PC-3 (cell line): ENCODE data around the gene TTC28. TPM values are rescaled to one million over a fixed set of nuclear protein-coding genes. Genes with fewer than 3 reads are reported as not detected.

Source experiments
- ATAC-seq: fragments of 200-7000 bp; cut with Tn5 transposase; 2 replicates; pipeline ENCODE4 v1.9.1; 2020; ENCODE audit warnings: mild to moderate bottlenecking, moderate library complexity
- BruUV-seq: library from RNA; stranded (reverse); fragments of 400-500 nt; replicated peaks from 2 replicates; lab custom pipeline; 2021; lab: Mats Ljungman, UMichigan
- CTCF ChIA-PET: fragments of 300-600 bp; sonication (Branson Sonifier 250); formaldehyde crosslinking; loops from one replicate; lab custom pipeline; 2022; ENCODE audit warnings: antibody characterized with exemption; lab: Charles Lee
- POLR2A ChIA-PET: fragments of 300-600 bp; sonication (Branson Sonifier 250); formaldehyde crosslinking; loops from one replicate; lab custom pipeline; 2022; ENCODE audit warnings: antibody characterized with exemption; ENCODE audit not compliant: unreplicated experiment; lab: Charles Lee
- DNase-seq: peaks from one replicate; pipeline ENCODE4 v3.0.0-alpha.2; 2015
- H2AFZ ChIP-seq: fragments of 300-600 bp; sonication (generic); 2 replicates; pipeline ENCODE4 v1.6.0; 2016; ENCODE audit warnings: antibody characterized with exemption, low read length
- H3F3A ChIP-seq: fragments of 300-600 bp; sonication (generic); one replicate; pipeline ENCODE4 v1.6.0; 2017; ENCODE audit warnings: antibody characterized with exemption, low read length, control low read depth, mild to moderate bottlenecking; ENCODE audit not compliant: unreplicated experiment
- H3K27ac ChIP-seq: fragments of 300-600 bp; sonication (generic); 2 replicates; pipeline ENCODE4 v1.5.1; 2016; ENCODE audit warnings: mild to moderate bottlenecking, low read length
- H3K27me3 ChIP-seq: fragments of 300-600 bp; sonication (generic); 2 replicates; pipeline ENCODE4 v1.6.1; 2016; ENCODE audit warnings: low read length, mixed read lengths
- H3K36me3 ChIP-seq: fragments of 300-600 bp; sonication (generic); 2 replicates; pipeline ENCODE4 v1.6.1; 2016; ENCODE audit warnings: low read depth, mixed run types, low read length, mixed read lengths
- H3K4me1 ChIP-seq: fragments of 300-600 bp; sonication (generic); 2 replicates; pipeline ENCODE4 v1.5.1; 2016; ENCODE audit warnings: low read length; ENCODE audit not compliant: insufficient read depth
- H3K4me2 ChIP-seq: fragments of 300-600 bp; sonication (generic); 2 replicates; pipeline ENCODE4 v1.6.0; 2016; ENCODE audit warnings: low read length
- H3K4me3 ChIP-seq: fragments of 300-600 bp; sonication (generic); 2 replicates; pipeline ENCODE4 v1.5.1; 2016; ENCODE audit warnings: mild to moderate bottlenecking, low read length, mixed read lengths
- H3K79me2 ChIP-seq: fragments of 300-600 bp; sonication (generic); 2 replicates; pipeline ENCODE4 v1.6.1; 2017; ENCODE audit warnings: low read length, mixed read lengths
- H3K9ac ChIP-seq: fragments of 300-600 bp; sonication (generic); 2 replicates; pipeline ENCODE4 v1.6.0; 2016; ENCODE audit warnings: mild to moderate bottlenecking, low read length
- H3K9me2 ChIP-seq: fragments of 300-600 bp; sonication (generic); replicated peaks from 2 replicates; pipeline ENCODE4 v1.6.1; 2016; ENCODE audit warnings: mixed run types, low read length, mixed read lengths
- H3K9me3 ChIP-seq: fragments of 300-600 bp; sonication (generic); 2 replicates; pipeline ENCODE4 v1.6.1; 2016; ENCODE audit warnings: low read length, mixed read lengths
- H4K20me1 ChIP-seq: fragments of 300-600 bp; sonication (generic); 2 replicates; pipeline ENCODE4 v1.6.1; 2016; ENCODE audit warnings: low read length, mixed read lengths
- EZH2 ChIP-seq: fragments of 300-600 bp; sonication (generic); IDR thresholded peaks from one replicate; pipeline ENCODE4 v1.6.1; 2017; ENCODE audit warnings: antibody characterized with exemption, mild to moderate bottlenecking, low read length; ENCODE audit not compliant: unreplicated experiment
- EZH2phosphoT487 ChIP-seq: fragments of 300-600 bp; sonication (generic); IDR thresholded peaks from 2 replicates; pipeline ENCODE4 v1.6.1; 2018; ENCODE audit warnings: mild to moderate bottlenecking, antibody characterized with exemption, low read length, borderline replicate concordance
- intact Hi-C: fragments of 100-400 bp; cut with micrococcal nuclease; formaldehyde crosslinking; loops from 2 replicates; pipeline ENCODE4 v1.9.0; 2023
- total RNA-seq: library from RNA; depleted of rRNA; stranded (reverse); fragments of >200 nt; gene quantifications from 2 replicates; pipeline ENCODE4 v1.2.3, GENCODE V29; 2014
- TF ChIP-seq, protein P1 (sequence below): fragments of 300-600 bp; sonication (generic); conservative IDR thresholded peaks from 2 replicates; pipeline ENCODE4 v1.5.1; 2017; ENCODE audit warnings: antibody characterized with exemption, low read depth, mild to moderate bottlenecking, low read length

The TTC28 gene
- total RNA-seq, 1 experiment from 2014 or later = 6.3 TPM

DNA sequence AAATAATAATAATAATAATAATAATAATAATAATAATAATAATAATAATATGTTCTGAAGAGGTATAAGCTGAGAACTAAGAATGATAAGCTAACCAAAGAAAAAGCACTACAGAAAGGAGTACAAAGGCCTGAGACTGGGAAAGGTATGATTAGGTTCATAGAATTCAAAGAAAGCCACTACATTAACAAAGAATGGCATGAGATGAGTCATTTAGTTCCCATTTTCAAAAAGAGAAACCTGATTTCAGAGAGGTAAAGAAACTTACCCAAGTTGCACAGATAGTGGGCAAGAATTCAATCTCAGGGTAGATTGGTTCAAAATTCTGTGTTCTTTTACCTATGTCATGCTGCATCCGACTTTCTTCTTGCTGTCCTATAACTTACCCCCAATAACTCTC, 350.9 kb downstream of the TTC28 start:
- no TSS peak for BruUV-seq
- Histone ChIP-seq H3K4me2 (no peak overlapping the region), H3K4me3 (no peak overlapping the region), H3F3A (no peaks in the 10 kb centered on the region), H3K9me3 (no peaks in the 10 kb centered on the region), H2AFZ (no peak overlapping the region), H3K27me3 (no peaks in the 10 kb centered on the region), H3K79me2 (no peaks in the 10 kb centered on the region), H3K27ac (no peak overlapping the region), H3K9me2 (no peaks in the 10 kb centered on the region), H3K4me1 (no peaks in the 10 kb centered on the region), H3K9ac (no peak overlapping the region), H3K36me3 (no peaks in the 10 kb centered on the region), H4K20me1 (no peaks in the 10 kb centered on the region)
- TF ChIP-seq EZH2phosphoT487 (no peak), EZH2 (no peak)
- TF ChIP-seq, protein P1, sequence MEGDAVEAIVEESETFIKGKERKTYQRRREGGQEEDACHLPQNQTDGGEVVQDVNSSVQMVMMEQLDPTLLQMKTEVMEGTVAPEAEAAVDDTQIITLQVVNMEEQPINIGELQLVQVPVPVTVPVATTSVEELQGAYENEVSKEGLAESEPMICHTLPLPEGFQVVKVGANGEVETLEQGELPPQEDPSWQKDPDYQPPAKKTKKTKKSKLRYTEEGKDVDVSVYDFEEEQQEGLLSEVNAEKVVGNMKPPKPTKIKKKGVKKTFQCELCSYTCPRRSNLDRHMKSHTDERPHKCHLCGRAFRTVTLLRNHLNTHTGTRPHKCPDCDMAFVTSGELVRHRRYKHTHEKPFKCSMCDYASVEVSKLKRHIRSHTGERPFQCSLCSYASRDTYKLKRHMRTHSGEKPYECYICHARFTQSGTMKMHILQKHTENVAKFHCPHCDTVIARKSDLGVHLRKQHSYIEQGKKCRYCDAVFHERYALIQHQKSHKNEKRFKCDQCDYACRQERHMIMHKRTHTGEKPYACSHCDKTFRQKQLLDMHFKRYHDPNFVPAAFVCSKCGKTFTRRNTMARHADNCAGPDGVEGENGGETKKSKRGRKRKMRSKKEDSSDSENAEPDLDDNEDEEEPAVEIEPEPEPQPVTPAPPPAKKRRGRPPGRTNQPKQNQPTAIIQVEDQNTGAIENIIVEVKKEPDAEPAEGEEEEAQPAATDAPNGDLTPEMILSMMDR = no peak
- ChIA-PET POLR2A (no interaction called here), CTCF (no interaction called here)
- DNase-seq = no peak
- no peak for ATAC-seq
- intact Hi-C loops = no loop called here

DNA sequence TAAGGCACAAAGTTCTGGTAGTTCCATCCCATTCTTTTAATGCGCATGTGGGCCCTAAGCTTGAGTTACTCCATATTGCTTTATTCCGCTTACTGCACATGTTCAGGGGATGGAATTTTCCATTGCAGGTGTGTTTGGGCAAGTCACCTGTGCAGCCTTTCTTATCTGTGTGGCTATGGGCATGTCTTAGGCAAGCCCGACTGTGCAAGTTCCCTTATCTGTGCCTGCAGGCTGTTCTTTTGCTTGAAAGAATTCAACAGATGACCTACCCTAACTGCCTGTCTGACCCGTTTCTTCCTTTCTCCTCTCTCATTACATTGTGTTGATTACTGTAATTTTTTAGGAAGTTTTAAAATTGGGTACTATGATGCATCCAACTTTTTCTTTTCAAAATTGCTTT, 363.6 kb downstream of the TTC28 start:
- no peaks in the 10 kb centered on the region for H3K36me3 ChIP-seq
- no peaks in the 10 kb centered on the region for H3K4me1 ChIP-seq
- no TSS peak for BruUV-seq
- H3F3A ChIP-seq = no peaks in the 10 kb centered on the region
- H3K9me3 ChIP-seq = no peaks in the 10 kb centered on the region
- H3K27me3 ChIP-seq = no peaks in the 10 kb centered on the region
- H3K27ac ChIP-seq = no peak overlapping the region
- intact Hi-C loops = no loop called here
- H2AFZ ChIP-seq = no peak overlapping the region
- H3K9ac ChIP-seq = no peak overlapping the region
- ATAC-seq (no peak), DNase-seq (no peak)
- H3K4me2 ChIP-seq = no peak overlapping the region
- POLR2A ChIA-PET = interaction anchor here (0.6 kb wide), 1 partner anchor 170 kb away, joined by 6 read pairs; no protein-coding TSS in a partner anchor
- CTCF ChIA-PET = interaction anchor here (0.6 kb wide), 2 partner anchors 13 to 517 kb away, joined by 3 to 6 read pairs; no protein-coding TSS in a partner anchor
- no peaks in the 10 kb centered on the region for H4K20me1 ChIP-seq
- H3K4me3 ChIP-seq = no peak overlapping the region
- TF ChIP-seq, protein P1 = no peak
- TF ChIP-seq EZH2phosphoT487 (no peak), EZH2 (no peak)
- H3K9me2 ChIP-seq = no peaks in the 10 kb centered on the region
- no peaks in the 10 kb centered on the region for H3K79me2 ChIP-seq

DNA sequence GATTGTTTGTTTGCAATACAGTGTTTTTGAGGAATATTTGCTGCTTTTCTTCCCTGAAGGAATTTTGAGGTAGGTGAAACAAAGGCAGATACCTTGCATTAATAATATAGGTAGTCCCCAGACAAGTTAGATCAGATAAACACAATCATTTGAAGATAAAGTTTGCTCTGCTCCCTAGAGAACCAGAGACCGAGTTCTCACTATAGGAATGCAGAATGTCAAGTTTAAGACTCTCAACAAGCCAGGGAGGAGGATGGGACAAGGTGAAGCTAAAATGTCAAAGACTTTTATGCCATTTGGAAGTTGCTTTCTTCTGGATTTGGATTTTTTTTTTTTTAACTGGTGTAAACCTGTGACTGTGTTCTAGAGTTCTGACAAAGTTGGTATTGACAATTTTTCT, 364.7 kb downstream of the TTC28 start:
- Histone ChIP-seq H3K9ac (no peak overlapping the region), H3K27me3 (no peaks in the 10 kb centered on the region), H3K4me2 (no peak overlapping the region), H3K27ac (no peak overlapping the region), H4K20me1 (no peaks in the 10 kb centered on the region), H3K9me3 (no peaks in the 10 kb centered on the region), H2AFZ (no peak overlapping the region), H3F3A (no peaks in the 10 kb centered on the region), H3K9me2 (no peaks in the 10 kb centered on the region), H3K36me3 (no peaks in the 10 kb centered on the region), H3K4me3 (no peak overlapping the region), H3K79me2 (no peaks in the 10 kb centered on the region), H3K4me1 (no peaks in the 10 kb centered on the region)
- CTCF ChIA-PET = no interaction called here
- no TSS peak for BruUV-seq
- TF ChIP-seq, protein P1 = no peak
- TF ChIP-seq EZH2 = no peak
- no peak for TF ChIP-seq EZH2phosphoT487
- ATAC-seq = no peak
- DNase-seq = no peak
- POLR2A ChIA-PET = no interaction called here
- intact Hi-C loops = no loop called here
